ENCODE results near the gene SCRN2.

SCRN2 gene

GRCh38 chr17:47867813-47868533, 26.9 kb upstream of the SCRN2 start:
- DNase-seq (ENCODE audit: insufficient read length), result no peak
- no peak for TF ChIP-seq POLR2A (IDR thresholded peaks at IDR 0.05; ENCODE audit: low read depth, low read length)
- no peak for TF ChIP-seq TAF1 (IDR thresholded peaks at IDR 0.05; ENCODE audit: borderline replicate concordance, low read depth, low read length)
- TF ChIP-seq POLR2AphosphoS5 (IDR thresholded peaks at IDR 0.05; ENCODE audit: low read depth, low read length), result no peak
- FAIRE-seq, result no peak

- no peak for TF ChIP-seq TAF1 (IDR thresholded peaks at IDR 0.05; ENCODE audit: borderline replicate concordance, low read depth, low read length)
- no peak for TF ChIP-seq POLR2AphosphoS5 (IDR thresholded peaks at IDR 0.05; ENCODE audit: low read depth, low read length)
- TF ChIP-seq POLR2A (IDR thresholded peaks at IDR 0.05; ENCODE audit: low read depth, low read length), result no peak
- FAIRE-seq (no peak), DNase-seq (ENCODE audit: insufficient read length) (no peak)
These were observed 25.9 kb upstream of the SCRN2 start for GRCh38 chr17:47866941-47867340.

- FAIRE-seq, result no peak
- TF ChIP-seq TAF1 (IDR thresholded peaks at IDR 0.05; ENCODE audit: borderline replicate concordance, low read depth, low read length) (no peak), POLR2AphosphoS5 (IDR thresholded peaks at IDR 0.05; ENCODE audit: low read depth, low read length) (no peak), POLR2A (IDR thresholded peaks at IDR 0.05; ENCODE audit: low read depth, low read length) (no peak)
- DNase-seq (ENCODE audit: insufficient read length), result no peak
These were observed 23.7 kb upstream of the SCRN2 start for GRCh38 chr17:47864791-47865216.

GRCh38 chr17:47862621-47863440, 21.8 kb upstream of the SCRN2 start:
- DNase-seq (ENCODE audit: insufficient read length) (no peak), FAIRE-seq (no peak)
- TF ChIP-seq POLR2A (IDR thresholded peaks at IDR 0.05; ENCODE audit: low read depth, low read length) (no peak), TAF1 (IDR thresholded peaks at IDR 0.05; ENCODE audit: borderline replicate concordance, low read depth, low read length) (no peak), POLR2AphosphoS5 (IDR thresholded peaks at IDR 0.05; ENCODE audit: low read depth, low read length) (no peak)

GRCh38 chr17:47860386-47860785, 19.3 kb upstream of the SCRN2 start:
- FAIRE-seq (no peak), DNase-seq (ENCODE audit: insufficient read length) (no peak)
- TF ChIP-seq TAF1 (IDR thresholded peaks at IDR 0.05; ENCODE audit: borderline replicate concordance, low read depth, low read length) (no peak), POLR2A (IDR thresholded peaks at IDR 0.05; ENCODE audit: low read depth, low read length) (no peak)

GRCh38 chr17:47857551-47858455, 16.7 kb upstream of the SCRN2 start:
- FAIRE-seq (no peak), DNase-seq (ENCODE audit: insufficient read length) (no peak)
- TF ChIP-seq TAF1 (IDR thresholded peaks at IDR 0.05; ENCODE audit: borderline replicate concordance, low read depth, low read length), result no peak
- no peak for TF ChIP-seq POLR2A (IDR thresholded peaks at IDR 0.05; ENCODE audit: low read depth, low read length)
- TF ChIP-seq POLR2AphosphoS5 (IDR thresholded peaks at IDR 0.05; ENCODE audit: low read depth, low read length), result no peak

DNA sequence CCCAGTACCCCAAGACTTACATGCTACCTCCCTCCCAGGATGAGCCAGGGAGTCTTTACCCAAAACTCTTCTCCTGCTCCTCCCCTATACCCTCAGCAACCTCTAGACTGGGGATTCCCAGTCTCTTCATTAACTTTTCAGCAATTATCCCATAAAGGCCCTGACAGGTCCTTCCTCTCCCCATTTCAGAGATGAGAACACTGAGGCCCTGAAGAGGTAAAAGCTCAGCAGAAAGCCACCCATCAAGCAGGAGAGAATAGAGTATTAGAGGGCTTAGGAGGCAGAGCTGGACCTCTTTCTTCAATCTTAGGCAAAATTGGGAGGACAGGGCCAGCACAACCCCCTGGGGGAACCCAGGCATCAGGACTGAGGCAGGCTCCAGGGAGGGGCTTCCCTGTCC, 15.8 kb upstream of the SCRN2 start:
- DNase-seq (ENCODE audit: insufficient read length) (no peak), FAIRE-seq (no peak)
- TF ChIP-seq POLR2A (IDR thresholded peaks at IDR 0.05; ENCODE audit: low read depth, low read length), result no peak
- no peak for TF ChIP-seq POLR2AphosphoS5 (IDR thresholded peaks at IDR 0.05; ENCODE audit: low read depth, low read length)
- no peak for TF ChIP-seq TAF1 (IDR thresholded peaks at IDR 0.05; ENCODE audit: borderline replicate concordance, low read depth, low read length)

- DNase-seq (ENCODE audit: insufficient read length) (no peak), FAIRE-seq (no peak)
- TF ChIP-seq POLR2AphosphoS5 (IDR thresholded peaks at IDR 0.05; ENCODE audit: low read depth, low read length) (no peak), TAF1 (IDR thresholded peaks at IDR 0.05; ENCODE audit: borderline replicate concordance, low read depth, low read length) (no peak), POLR2A (IDR thresholded peaks at IDR 0.05; ENCODE audit: low read depth, low read length) (no peak)
These were observed 14.7 kb upstream of the SCRN2 start for GRCh38 chr17:47855737-47856136.

DNA sequence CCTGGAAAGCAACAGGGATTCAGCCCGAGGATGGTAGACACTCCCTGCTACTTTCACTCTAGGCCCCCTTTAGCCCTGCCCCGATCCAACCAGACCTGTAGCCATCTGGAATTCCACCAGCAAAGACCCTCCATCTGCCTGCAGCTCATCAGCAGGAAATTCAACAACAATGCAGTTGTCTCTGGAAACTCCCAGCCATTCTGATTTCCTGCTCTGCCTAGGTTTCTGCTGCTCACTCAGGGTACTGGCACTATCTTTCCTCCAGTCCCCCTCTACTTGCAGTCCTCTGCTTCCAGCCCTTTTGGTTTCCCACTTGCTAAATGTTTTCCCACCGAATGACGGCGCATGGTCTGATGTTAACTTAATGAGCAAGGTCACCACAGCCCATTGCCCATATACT, 12.5 kb upstream of the SCRN2 start:
- FAIRE-seq, result no peak
- no peak for DNase-seq (ENCODE audit: insufficient read length)
- TF ChIP-seq POLR2A (IDR thresholded peaks at IDR 0.05; ENCODE audit: low read depth, low read length) (no peak), TAF1 (IDR thresholded peaks at IDR 0.05; ENCODE audit: borderline replicate concordance, low read depth, low read length) (no peak), POLR2AphosphoS5 (IDR thresholded peaks at IDR 0.05; ENCODE audit: low read depth, low read length) (no peak)

GRCh38 chr17:47852113-47852949, 11.3 kb upstream of the SCRN2 start:
- no peak for TF ChIP-seq TAF1 (IDR thresholded peaks at IDR 0.05; ENCODE audit: borderline replicate concordance, low read depth, low read length)
- TF ChIP-seq POLR2A (IDR thresholded peaks at IDR 0.05; ENCODE audit: low read depth, low read length), result no peak
- TF ChIP-seq POLR2AphosphoS5 (IDR thresholded peaks at IDR 0.05; ENCODE audit: low read depth, low read length), result no peak
- FAIRE-seq (no peak), DNase-seq (ENCODE audit: insufficient read length) (no peak)
